IPS DF 4.7 (cell line): Measurements from ENCODE around the gene SCAANT1.

Experiments
- DNase-seq: peaks from one replicate; pipeline ENCODE4 v3.0.0-alpha.2; 2013; ENCODE audit warnings: low spot score; ENCODE audit errors: extremely low read depth

Gene SCAANT1

GRCh38 chr3:63911873-63912767 is at the start of gene SCAANT1:
SCAANT1 (minus strand) TSS chr3:63912383.
- DNase-seq = no peak

GRCh38 chr3:63961891-63962290 is 49.7 kb upstream of the SCAANT1 start:
- DNase-seq = no peak

- no peak for DNase-seq
These were observed 48.0 kb upstream of the SCAANT1 start for GRCh38 chr3:63960048-63960711.

GRCh38 chr3:63959146-63959545 is 47.0 kb upstream of the SCAANT1 start:
- no peak for DNase-seq

GRCh38 chr3:63955830-63956545 is 43.8 kb upstream of the SCAANT1 start:
- no peak for DNase-seq

- DNase-seq = no peak
These were observed 43.0 kb upstream of the SCAANT1 start for GRCh38 chr3:63955036-63955650.

GRCh38 chr3:63954182-63954581 is 42.0 kb upstream of the SCAANT1 start:
- no peak for DNase-seq

- no peak for DNase-seq
These were observed 40.0 kb upstream of the SCAANT1 start for GRCh38 chr3:63952248-63952594.

GRCh38 chr3:63951492-63952247 is 39.5 kb upstream of the SCAANT1 start:
- no peak for DNase-seq

- DNase-seq = no peak
These were observed 38.5 kb upstream of the SCAANT1 start for GRCh38 chr3:63950698-63951097.

- DNase-seq = no peak
These were observed 36.8 kb upstream of the SCAANT1 start for GRCh38 chr3:63949005-63949404.

GRCh38 chr3:63947594-63947993 is 35.4 kb upstream of the SCAANT1 start:
- DNase-seq = no peak

GRCh38 chr3:63946753-63947152 is 34.6 kb upstream of the SCAANT1 start:
- no peak for DNase-seq

GRCh38 chr3:63945558-63946096 is 33.4 kb upstream of the SCAANT1 start:
- DNase-seq = no peak

- no peak for DNase-seq
These were observed 31.5 kb upstream of the SCAANT1 start for GRCh38 chr3:63943678-63944077.

- DNase-seq = no peak
These were observed 30.3 kb upstream of the SCAANT1 start for GRCh38 chr3:63942528-63942927.

GRCh38 chr3:63940389-63940757 is 28.2 kb upstream of the SCAANT1 start:
- no peak for DNase-seq

- no peak for DNase-seq
These were observed 25.8 kb upstream of the SCAANT1 start for GRCh38 chr3:63937661-63938651.

GRCh38 chr3:63936925-63937324 is 24.7 kb upstream of the SCAANT1 start:
- DNase-seq = no peak
